Effector memory CD8-positive, alpha-beta T cell (primary cell): Measurements from ENCODE around the gene MAP3K9.

Source experiments
- ATAC-seq: fragments of 150-1000 bp; cut with Tn5 transposase; replicated peaks from 2 replicates; pipeline ENCODE4 v1.10.0; 2021; ENCODE audit warnings: mild to moderate bottlenecking, moderate library complexity
- DNase-seq, 3 experiments: peaks; one replicate each; pipeline ENCODE4 v3.0.0; 2021
- H3K27ac Mint-ChIP-seq, 2 donors: one replicate each; pipeline ENCODE4 v1.8.0; 2022; ENCODE audit warnings: mild to moderate bottlenecking in 2 of 2, mixed read lengths in 2 of 2, moderate library complexity in 2 of 2
- H3K27me3 Mint-ChIP-seq, 2 donors: one replicate each; pipeline ENCODE4 v1.8.0; 2022; ENCODE audit warnings: mixed read lengths in 2 of 2
- H3K36me3 Mint-ChIP-seq: one replicate; pipeline ENCODE4 v1.8.0; 2022; ENCODE audit warnings: mild to moderate bottlenecking, moderate library complexity, mixed read lengths; ENCODE audit not compliant: insufficient read depth
- H3K4me1 Mint-ChIP-seq, 2 donors: one replicate each; pipeline ENCODE4 v1.8.0; 2022; ENCODE audit warnings: low read depth in 2 of 2, mixed read lengths in 2 of 2
- H3K4me3 Mint-ChIP-seq, 2 donors: one replicate each; pipeline ENCODE4 v1.8.0; 2022; ENCODE audit warnings: mild to moderate bottlenecking in 2 of 2, mixed read lengths in 2 of 2, moderate library complexity in 2 of 2
- H3K9me3 Mint-ChIP-seq, 2 donors: one replicate each; pipeline ENCODE4 v1.8.0; 2022; ENCODE audit warnings: mixed read lengths in 2 of 2

The MAP3K9 gene

GRCh38 chr14:70721542-70721941 is 87.8 kb downstream of the MAP3K9 start:
- Mint-ChIP-seq H3K4me1 (no peaks in the 10 kb centered on the region), H3K36me3 (no peaks in the 10 kb centered on the region), H3K4me3 (no peak overlapping the region), H3K9me3 (no peaks in the 10 kb centered on the region), H3K27ac (no peak overlapping the region), H3K27me3 (no peaks in the 10 kb centered on the region)
- DNase-seq (no peak), ATAC-seq (no peak)

GRCh38 chr14:70718383-70719118 is 90.8 kb downstream of the MAP3K9 start:
- Mint-ChIP-seq H3K4me3 (no peak overlapping the region), H3K9me3 (no peaks in the 10 kb centered on the region), H3K4me1 (peaks cover 1 to 4% of the 10 kb centered on the region in 2 donors), H3K27me3 (peaks cover 9 to 11% of the 10 kb centered on the region in 2 donors), H3K27ac (no peak overlapping the region), H3K36me3 (no peaks in the 10 kb centered on the region)
- ATAC-seq = no peak
- DNase-seq = no peak

DNA sequence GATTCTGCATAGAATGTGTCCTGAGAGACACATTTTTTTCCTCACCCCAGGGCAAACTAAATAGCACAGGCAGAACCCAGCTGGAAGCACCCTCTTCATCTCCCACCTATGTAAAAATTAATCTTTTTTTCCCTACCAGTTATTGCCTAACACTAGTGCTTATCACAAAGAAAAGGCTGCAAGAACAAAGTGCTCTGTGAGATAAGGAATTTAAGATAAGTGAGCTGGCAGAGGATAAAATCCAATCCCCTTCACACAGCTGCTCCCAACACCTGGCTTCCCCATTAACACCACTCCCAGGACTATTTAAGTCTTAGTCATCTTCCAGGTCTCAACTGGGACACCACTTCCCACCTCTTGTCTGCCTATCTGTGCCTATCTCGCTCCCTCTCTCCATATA is 92.4 kb downstream of the MAP3K9 start:
- ATAC-seq (no peak), DNase-seq (no peak)
- no peaks in the 10 kb centered on the region for H3K9me3 Mint-ChIP-seq
- H3K4me1 Mint-ChIP-seq = peaks cover 1 to 4% of the 10 kb centered on the region in 2 donors
- H3K4me3 Mint-ChIP-seq = no peak overlapping the region
- peaks cover 9 to 11% of the 10 kb centered on the region in 2 donors for H3K27me3 Mint-ChIP-seq
- no peak overlapping the region for H3K27ac Mint-ChIP-seq
- no peaks in the 10 kb centered on the region for H3K36me3 Mint-ChIP-seq

DNA sequence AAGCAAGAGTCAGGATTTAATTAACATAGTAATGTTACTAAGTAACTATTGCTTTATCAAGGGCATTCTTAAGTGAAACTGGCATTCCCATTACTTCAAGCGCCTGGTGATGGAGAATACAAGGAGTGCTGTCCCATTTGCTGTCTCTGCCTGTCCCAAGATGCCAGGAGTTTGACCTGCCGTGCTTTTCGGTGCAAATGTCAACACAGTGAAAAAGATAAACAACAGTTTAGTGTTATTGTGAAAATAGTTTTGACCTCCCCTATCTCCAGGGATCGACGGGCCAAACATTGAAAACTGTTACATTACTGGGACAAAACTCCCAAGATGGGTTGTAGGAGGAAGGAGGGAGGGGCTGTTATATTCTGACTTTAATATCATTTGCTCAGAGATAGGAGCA is 92.8 kb downstream of the MAP3K9 start:
- peaks cover 9 to 11% of the 10 kb centered on the region in 2 donors for H3K27me3 Mint-ChIP-seq
- ATAC-seq (no peak), DNase-seq (no peak)
- H3K36me3 Mint-ChIP-seq = no peaks in the 10 kb centered on the region
- peaks cover 1 to 4% of the 10 kb centered on the region in 2 donors for H3K4me1 Mint-ChIP-seq
- H3K9me3 Mint-ChIP-seq = no peaks in the 10 kb centered on the region
- H3K4me3 Mint-ChIP-seq = no peak overlapping the region
- no peak overlapping the region for H3K27ac Mint-ChIP-seq

DNA sequence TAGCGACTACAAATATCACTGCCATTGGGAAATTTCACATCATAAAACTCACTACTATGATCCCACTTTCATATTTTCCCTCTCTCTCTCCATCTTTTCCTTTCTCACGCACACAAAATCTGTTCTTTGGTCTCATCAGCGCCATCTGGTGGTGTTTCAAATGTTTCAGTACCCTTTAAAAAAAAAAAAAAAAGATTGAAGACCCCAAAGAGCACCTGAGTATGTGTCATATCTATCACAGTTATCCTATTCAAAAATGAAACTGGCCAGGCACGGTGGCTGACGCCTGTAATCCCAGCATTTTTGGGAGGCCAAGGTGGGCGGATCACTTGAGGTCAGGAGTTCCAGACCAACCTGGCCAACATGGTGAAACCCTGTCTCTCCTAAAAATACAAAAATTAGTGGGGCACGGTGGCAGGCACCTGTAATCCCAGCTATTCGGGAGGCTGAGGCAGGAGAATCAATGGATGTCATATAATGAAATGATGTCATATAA is 95.2 kb downstream of the MAP3K9 start:
- H3K27ac Mint-ChIP-seq = no peak overlapping the region
- DNase-seq (peak; percentile 46 to 55 (median 48)), ATAC-seq (no peak)
- H3K4me3 Mint-ChIP-seq = no peak overlapping the region
- peaks cover 14 to 20% of the 10 kb centered on the region in 2 donors for H3K27me3 Mint-ChIP-seq
- H3K9me3 Mint-ChIP-seq = no peaks in the 10 kb centered on the region
- peaks cover 1 to 4% of the 10 kb centered on the region in 2 donors for H3K4me1 Mint-ChIP-seq
- no peaks in the 10 kb centered on the region for H3K36me3 Mint-ChIP-seq

GRCh38 chr14:70713511-70713916 is 95.8 kb downstream of the MAP3K9 start:
- ATAC-seq (no peak), DNase-seq (no peak)
- Mint-ChIP-seq H3K4me3 (no peak overlapping the region), H3K9me3 (no peaks in the 10 kb centered on the region), H3K27me3 (peaks cover 14 to 20% of the 10 kb centered on the region in 2 donors), H3K27ac (no peak overlapping the region), H3K4me1 (peaks cover 1 to 4% of the 10 kb centered on the region in 2 donors), H3K36me3 (no peaks in the 10 kb centered on the region)

- peaks cover 14 to 20% of the 10 kb centered on the region in 2 donors for H3K27me3 Mint-ChIP-seq
- DNase-seq (no peak), ATAC-seq (no peak)
- H3K27ac Mint-ChIP-seq = no peak overlapping the region
- no peaks in the 10 kb centered on the region for H3K9me3 Mint-ChIP-seq
- H3K4me1 Mint-ChIP-seq = peaks cover 1 to 4% of the 10 kb centered on the region in 2 donors
- no peaks in the 10 kb centered on the region for H3K36me3 Mint-ChIP-seq
- H3K4me3 Mint-ChIP-seq = no peak overlapping the region
Measured at GRCh38 chr14:70713096-70713495, 96.2 kb downstream of the MAP3K9 start.

DNA sequence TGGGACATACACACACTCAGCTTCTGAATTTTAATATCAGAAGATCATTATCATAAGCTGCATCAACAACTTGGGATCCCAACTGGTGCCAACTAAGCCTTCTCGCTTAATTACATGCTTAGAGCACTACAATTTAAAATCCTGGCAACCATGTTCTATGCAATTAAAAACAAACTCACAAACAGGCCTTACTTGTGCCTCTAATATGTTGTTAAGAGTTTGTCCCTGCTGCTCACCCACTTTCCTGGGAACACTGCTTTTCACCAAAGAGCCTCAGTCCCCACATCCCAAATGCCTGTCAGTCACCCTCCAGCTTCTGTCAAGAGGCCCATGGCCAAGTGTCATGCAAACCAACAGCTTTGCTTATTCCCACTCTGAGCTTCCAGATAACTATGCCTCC is 97.9 kb downstream of the MAP3K9 start:
- Mint-ChIP-seq H3K4me1 (peaks cover 1 to 4% of the 10 kb centered on the region in 2 donors), H3K27me3 (peaks cover 16 to 21% of the 10 kb centered on the region in 2 donors), H3K27ac (no peak overlapping the region), H3K36me3 (no peaks in the 10 kb centered on the region), H3K9me3 (no peaks in the 10 kb centered on the region), H3K4me3 (no peak overlapping the region)
- ATAC-seq (no peak), DNase-seq (no peak)

DNA sequence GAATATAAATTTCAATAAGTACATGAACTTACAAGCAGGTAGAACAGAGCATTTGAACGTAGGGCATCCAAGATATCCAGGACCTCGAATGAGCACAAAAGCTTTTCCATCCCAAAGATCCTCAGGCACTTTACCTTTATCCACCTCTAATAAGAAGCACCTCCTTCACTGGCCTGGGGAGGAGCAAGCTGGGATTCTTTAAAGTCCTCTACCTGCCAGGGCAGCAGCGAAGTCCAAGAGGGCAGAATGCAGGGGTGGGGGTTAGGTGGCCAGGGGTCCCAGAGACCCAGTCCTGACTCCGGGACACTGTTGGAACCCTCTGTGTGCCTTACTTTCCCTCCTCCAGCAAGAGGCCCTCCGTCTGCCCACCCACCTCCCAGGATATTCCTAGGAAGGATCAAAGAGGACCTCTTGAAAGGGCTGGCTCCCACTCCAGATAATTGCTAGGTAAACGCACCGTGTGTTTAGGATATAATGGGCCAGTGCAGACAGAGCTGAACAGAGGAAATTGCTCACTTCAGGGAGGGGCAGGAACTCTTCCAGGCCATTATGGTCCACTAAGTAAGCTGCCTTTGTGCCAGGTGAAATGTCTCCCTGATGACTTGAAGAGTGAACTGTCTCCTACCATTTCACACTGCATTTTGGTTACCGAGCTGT is 99.5 kb downstream of the MAP3K9 start:
- Mint-ChIP-seq H3K4me3 (no peak overlapping the region), H3K36me3 (no peaks in the 10 kb centered on the region), H3K27ac (no peak overlapping the region), H3K4me1 (peaks cover 1 to 4% of the 10 kb centered on the region in 2 donors), H3K27me3 (peaks cover 16 to 23% of the 10 kb centered on the region in 2 donors), H3K9me3 (no peaks in the 10 kb centered on the region)
- no peak for ATAC-seq
- DNase-seq = no peak

DNA sequence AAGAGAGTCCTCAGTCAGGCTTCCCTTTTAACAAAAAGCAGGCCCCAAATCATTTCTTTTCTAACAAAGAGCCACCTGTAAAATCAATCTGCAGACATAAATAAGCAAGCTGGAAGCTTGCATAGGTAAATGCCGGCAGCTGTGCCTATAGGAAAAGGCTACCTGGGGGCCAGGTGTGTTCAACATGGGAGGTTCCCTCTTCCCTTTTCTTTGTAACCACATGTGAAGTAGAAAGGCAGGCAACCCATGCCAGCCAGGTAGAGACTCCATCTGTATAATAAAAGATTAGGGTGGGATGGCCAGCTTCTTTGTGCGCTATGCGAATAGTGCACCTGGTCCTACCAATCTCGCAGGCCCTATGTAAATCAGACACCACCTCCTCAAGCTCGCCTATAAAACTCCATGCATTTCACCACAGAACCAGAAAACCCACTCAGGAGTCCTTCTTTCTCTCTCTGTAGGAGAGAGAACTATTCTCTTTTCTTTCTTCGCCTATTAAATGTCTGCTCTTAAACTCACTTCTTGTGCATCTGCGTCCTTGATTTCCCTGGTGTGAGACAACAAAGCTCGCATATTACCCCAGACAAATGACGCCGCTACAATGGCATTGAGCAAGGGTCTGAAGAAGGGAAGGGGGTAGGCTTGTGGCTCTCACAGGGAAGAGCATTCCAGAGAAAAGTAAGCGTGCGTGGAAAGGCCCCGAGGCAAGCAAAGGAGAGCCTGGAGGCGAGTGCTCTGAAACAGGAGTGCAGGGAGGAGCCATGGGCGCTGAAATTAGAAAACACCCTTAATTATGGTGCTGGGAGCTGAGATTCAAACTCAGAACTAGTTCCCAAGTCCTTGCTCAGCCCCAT is 100.4 kb downstream of the MAP3K9 start:
- no peaks in the 10 kb centered on the region for H3K9me3 Mint-ChIP-seq
- H3K27ac Mint-ChIP-seq = no peak overlapping the region
- H3K4me1 Mint-ChIP-seq = peaks cover under 1 to 2% of the 10 kb centered on the region in 2 donors
- no peak overlapping the region for H3K4me3 Mint-ChIP-seq
- DNase-seq (no peak), ATAC-seq (no peak)
- peaks cover 16 to 28% of the 10 kb centered on the region in 2 donors for H3K27me3 Mint-ChIP-seq
- H3K36me3 Mint-ChIP-seq = no peaks in the 10 kb centered on the region

- Mint-ChIP-seq H3K4me1 (no peaks in the 10 kb centered on the region), H3K27me3 (peaks cover 16 to 28% of the 10 kb centered on the region in 2 donors), H3K9me3 (no peaks in the 10 kb centered on the region), H3K27ac (no peak overlapping the region), H3K36me3 (no peaks in the 10 kb centered on the region), H3K4me3 (no peak overlapping the region)
- ATAC-seq = no peak
- DNase-seq = no peak
Measured at GRCh38 chr14:70707138-70708038, 101.9 kb downstream of the MAP3K9 start.

GRCh38 chr14:70706177-70706576 is 103.1 kb downstream of the MAP3K9 start:
- DNase-seq = no peak
- Mint-ChIP-seq H3K4me1 (peaks cover 0 to 2% of the 10 kb centered on the region in 2 donors), H3K27ac (no peak overlapping the region)

More at GRCh38 chr14:70706177-70706576, 103.1 kb downstream of the MAP3K9 start:
- ATAC-seq = no peak
- peaks cover 16 to 28% of the 10 kb centered on the region in 2 donors for H3K27me3 Mint-ChIP-seq
- H3K9me3 Mint-ChIP-seq = no peaks in the 10 kb centered on the region
- H3K36me3 Mint-ChIP-seq = no peaks in the 10 kb centered on the region
- H3K4me3 Mint-ChIP-seq = no peak overlapping the region
